ENCODE measurements around the gene ALG2.

The ALG2 gene

GRCh38 chr9:99221621-99222415, at the start of gene ALG2, which contains the start of gene SEC61B:
ALG2 (minus strand) TSS chr9:99221942; CDS start chr9:99221894, 48 bp downstream.
SEC61B (plus strand) TSS chr9:99222282; CDS start chr9:99222364, 82 bp downstream.
- Histone ChIP-seq H3K36me3 (ENCODE audit: control insufficient read depth in 2 of 2, insufficient read depth in 2 of 2, low read length in 2 of 2) (peaks cover 22 to 30% of the 10 kb centered on the region in 2 donors), H3K4me3 (ENCODE audit: low read length in 2 of 2) (peak within 1 kb of the TSS; percentile 85 to 96), H3K9me3 (ENCODE audit: control insufficient read depth in 2 of 2, low read length in 2 of 2) (no peaks in the 10 kb centered on the region), H3K27ac (ENCODE audit: low read depth in 2 of 2, low read length in 2 of 2) (peak within 1 kb of the TSS; percentile 94), H3K27me3 (ENCODE audit: control insufficient read depth in 2 of 2, insufficient read depth in 2 of 2, low read length in 2 of 2) (no peaks in the 10 kb centered on the region), H3K4me1 (ENCODE audit: control insufficient read depth in 2 of 2, insufficient read depth in 2 of 2, low read length in 2 of 2) (peaks cover 13 to 17% of the 10 kb centered on the region in 2 donors), H3K9ac (ENCODE audit: low read depth in 1 of 2, low read length in 2 of 2) (peak within 1 kb of the TSS; percentile 82 to 94)

GRCh38 chr9:99270491-99270890, 48.7 kb upstream of the ALG2 start:
- no peaks in the 10 kb centered on the region for H3K36me3 ChIP-seq (ENCODE audit: control insufficient read depth in 2 of 2, insufficient read depth in 2 of 2, low read length in 2 of 2)

GRCh38 chr9:99269416-99269815, 47.7 kb upstream of the ALG2 start:
- Histone ChIP-seq H3K9me3 (ENCODE audit: control insufficient read depth in 2 of 2, low read length in 2 of 2) (no peaks in the 10 kb centered on the region), H3K4me3 (ENCODE audit: low read length in 2 of 2) (no peak overlapping the region), H3K27ac (ENCODE audit: low read depth in 2 of 2, low read length in 2 of 2) (no peak overlapping the region), H3K27me3 (ENCODE audit: control insufficient read depth in 2 of 2, insufficient read depth in 2 of 2, low read length in 2 of 2) (no peaks in the 10 kb centered on the region), H3K9ac (ENCODE audit: low read depth in 1 of 2, low read length in 2 of 2) (no peak overlapping the region), H3K4me1 (ENCODE audit: control insufficient read depth in 2 of 2, insufficient read depth in 2 of 2, low read length in 2 of 2) (no peaks in the 10 kb centered on the region), H3K36me3 (ENCODE audit: control insufficient read depth in 2 of 2, insufficient read depth in 2 of 2, low read length in 2 of 2) (no peaks in the 10 kb centered on the region)

More at GRCh38 chr9:99270491-99270890, 48.7 kb upstream of the ALG2 start:
- no peak overlapping the region for H3K4me3 ChIP-seq (ENCODE audit: low read length in 2 of 2)
- no peaks in the 10 kb centered on the region for H3K4me1 ChIP-seq (ENCODE audit: control insufficient read depth in 2 of 2, insufficient read depth in 2 of 2, low read length in 2 of 2)
- no peak overlapping the region for H3K9ac ChIP-seq (ENCODE audit: low read depth in 1 of 2, low read length in 2 of 2)
- no peaks in the 10 kb centered on the region for H3K27me3 ChIP-seq (ENCODE audit: control insufficient read depth in 2 of 2, insufficient read depth in 2 of 2, low read length in 2 of 2)
- no peak overlapping the region for H3K27ac ChIP-seq (ENCODE audit: low read depth in 2 of 2, low read length in 2 of 2)
- H3K9me3 ChIP-seq (ENCODE audit: control insufficient read depth in 2 of 2, low read length in 2 of 2), result no peaks in the 10 kb centered on the region

- H3K4me3 ChIP-seq (ENCODE audit: low read length in 2 of 2), result no peak overlapping the region
- H3K27ac ChIP-seq (ENCODE audit: low read depth in 2 of 2, low read length in 2 of 2), result no peak overlapping the region
- no peaks in the 10 kb centered on the region for H3K36me3 ChIP-seq (ENCODE audit: control insufficient read depth in 2 of 2, insufficient read depth in 2 of 2, low read length in 2 of 2)
- H3K9me3 ChIP-seq (ENCODE audit: control insufficient read depth in 2 of 2, low read length in 2 of 2), result no peaks in the 10 kb centered on the region
- no peak overlapping the region for H3K9ac ChIP-seq (ENCODE audit: low read depth in 1 of 2, low read length in 2 of 2)
- H3K27me3 ChIP-seq (ENCODE audit: control insufficient read depth in 2 of 2, insufficient read depth in 2 of 2, low read length in 2 of 2), result no peaks in the 10 kb centered on the region
- H3K4me1 ChIP-seq (ENCODE audit: control insufficient read depth in 2 of 2, insufficient read depth in 2 of 2, low read length in 2 of 2), result no peaks in the 10 kb centered on the region
Observed at GRCh38 chr9:99266255-99267023, 44.7 kb upstream of the ALG2 start.

- Histone ChIP-seq H3K9me3 (ENCODE audit: control insufficient read depth in 2 of 2, low read length in 2 of 2) (no peaks in the 10 kb centered on the region), H3K36me3 (ENCODE audit: control insufficient read depth in 2 of 2, insufficient read depth in 2 of 2, low read length in 2 of 2) (no peaks in the 10 kb centered on the region), H3K27me3 (ENCODE audit: control insufficient read depth in 2 of 2, insufficient read depth in 2 of 2, low read length in 2 of 2) (no peaks in the 10 kb centered on the region), H3K9ac (ENCODE audit: low read depth in 1 of 2, low read length in 2 of 2) (no peak overlapping the region), H3K27ac (ENCODE audit: low read depth in 2 of 2, low read length in 2 of 2) (no peak overlapping the region), H3K4me1 (ENCODE audit: control insufficient read depth in 2 of 2, insufficient read depth in 2 of 2, low read length in 2 of 2) (no peaks in the 10 kb centered on the region), H3K4me3 (ENCODE audit: low read length in 2 of 2) (no peak overlapping the region)
Observed at GRCh38 chr9:99265691-99266090, 43.9 kb upstream of the ALG2 start.

- H3K4me3 ChIP-seq (ENCODE audit: low read length in 2 of 2), result no peak overlapping the region
- no peaks in the 10 kb centered on the region for H3K36me3 ChIP-seq (ENCODE audit: control insufficient read depth in 2 of 2, insufficient read depth in 2 of 2, low read length in 2 of 2)
- no peaks in the 10 kb centered on the region for H3K9me3 ChIP-seq (ENCODE audit: control insufficient read depth in 2 of 2, low read length in 2 of 2)
- peaks cover 0 to 2% of the 10 kb centered on the region in 2 donors for H3K4me1 ChIP-seq (ENCODE audit: control insufficient read depth in 2 of 2, insufficient read depth in 2 of 2, low read length in 2 of 2)
- H3K9ac ChIP-seq (ENCODE audit: low read depth in 1 of 2, low read length in 2 of 2), result no peak overlapping the region
- H3K27me3 ChIP-seq (ENCODE audit: control insufficient read depth in 2 of 2, insufficient read depth in 2 of 2, low read length in 2 of 2), result no peaks in the 10 kb centered on the region
- H3K27ac ChIP-seq (ENCODE audit: low read depth in 2 of 2, low read length in 2 of 2), result no peak overlapping the region
Observed at GRCh38 chr9:99264070-99264680, 42.4 kb upstream of the ALG2 start.

GRCh38 chr9:99262949-99263418, 41.2 kb upstream of the ALG2 start:
- Histone ChIP-seq H3K4me1 (ENCODE audit: control insufficient read depth in 2 of 2, insufficient read depth in 2 of 2, low read length in 2 of 2) (peaks cover 0 to 2% of the 10 kb centered on the region in 2 donors), H3K27me3 (ENCODE audit: control insufficient read depth in 2 of 2, insufficient read depth in 2 of 2, low read length in 2 of 2) (no peaks in the 10 kb centered on the region), H3K9me3 (ENCODE audit: control insufficient read depth in 2 of 2, low read length in 2 of 2) (no peaks in the 10 kb centered on the region), H3K36me3 (ENCODE audit: control insufficient read depth in 2 of 2, insufficient read depth in 2 of 2, low read length in 2 of 2) (no peaks in the 10 kb centered on the region), H3K27ac (ENCODE audit: low read depth in 2 of 2, low read length in 2 of 2) (no peak overlapping the region), H3K4me3 (ENCODE audit: low read length in 2 of 2) (no peak overlapping the region), H3K9ac (ENCODE audit: low read depth in 1 of 2, low read length in 2 of 2) (no peak overlapping the region)

GRCh38 chr9:99261923-99262322, 40.2 kb upstream of the ALG2 start:
- no peak overlapping the region for H3K27ac ChIP-seq (ENCODE audit: low read depth in 2 of 2, low read length in 2 of 2)
- H3K36me3 ChIP-seq (ENCODE audit: control insufficient read depth in 2 of 2, insufficient read depth in 2 of 2, low read length in 2 of 2), result no peaks in the 10 kb centered on the region
- no peaks in the 10 kb centered on the region for H3K27me3 ChIP-seq (ENCODE audit: control insufficient read depth in 2 of 2, insufficient read depth in 2 of 2, low read length in 2 of 2)
- peaks cover 0 to 2% of the 10 kb centered on the region in 2 donors for H3K4me1 ChIP-seq (ENCODE audit: control insufficient read depth in 2 of 2, insufficient read depth in 2 of 2, low read length in 2 of 2)
- H3K9ac ChIP-seq (ENCODE audit: low read depth in 1 of 2, low read length in 2 of 2), result no peak overlapping the region
- no peak overlapping the region for H3K4me3 ChIP-seq (ENCODE audit: low read length in 2 of 2)
- no peaks in the 10 kb centered on the region for H3K9me3 ChIP-seq (ENCODE audit: control insufficient read depth in 2 of 2, low read length in 2 of 2)

- no peaks in the 10 kb centered on the region for H3K9me3 ChIP-seq (ENCODE audit: control insufficient read depth in 2 of 2, low read length in 2 of 2)
- peak overlapping the region; percentile 31 to 51 for H3K4me3 ChIP-seq (ENCODE audit: low read length in 2 of 2)
- H3K27ac ChIP-seq (ENCODE audit: low read depth in 2 of 2, low read length in 2 of 2), result peak overlapping the region in 1 of 2 donors; percentile 17
- H3K9ac ChIP-seq (ENCODE audit: low read depth in 1 of 2, low read length in 2 of 2), result peak overlapping the region in 1 of 2 donors; percentile 17
- peaks cover 0 to 2% of the 10 kb centered on the region in 2 donors for H3K4me1 ChIP-seq (ENCODE audit: control insufficient read depth in 2 of 2, insufficient read depth in 2 of 2, low read length in 2 of 2)
- no peaks in the 10 kb centered on the region for H3K27me3 ChIP-seq (ENCODE audit: control insufficient read depth in 2 of 2, insufficient read depth in 2 of 2, low read length in 2 of 2)
- H3K36me3 ChIP-seq (ENCODE audit: control insufficient read depth in 2 of 2, insufficient read depth in 2 of 2, low read length in 2 of 2), result no peaks in the 10 kb centered on the region
Observed at GRCh38 chr9:99259231-99259918, 37.6 kb upstream of the ALG2 start.
